Activated CD4-positive, CD25-positive, alpha-beta regulatory T cell treated with anti-CD3 and anti-CD28 coated beads, Interleukin-2, amount 50 U/mL, for 72 hours (primary cell): ENCODE data around the gene LRRC4B.
"Not testable (repeated sequence)": the region's sequence is repeated elsewhere in the genome, so short reads cannot be mapped to it uniquely, and the experiment has no call there.

Experiments used
- DNase-seq: peaks from one replicate; pipeline ENCODE4 v3.0.0; 2021

LRRC4B gene

DNA sequence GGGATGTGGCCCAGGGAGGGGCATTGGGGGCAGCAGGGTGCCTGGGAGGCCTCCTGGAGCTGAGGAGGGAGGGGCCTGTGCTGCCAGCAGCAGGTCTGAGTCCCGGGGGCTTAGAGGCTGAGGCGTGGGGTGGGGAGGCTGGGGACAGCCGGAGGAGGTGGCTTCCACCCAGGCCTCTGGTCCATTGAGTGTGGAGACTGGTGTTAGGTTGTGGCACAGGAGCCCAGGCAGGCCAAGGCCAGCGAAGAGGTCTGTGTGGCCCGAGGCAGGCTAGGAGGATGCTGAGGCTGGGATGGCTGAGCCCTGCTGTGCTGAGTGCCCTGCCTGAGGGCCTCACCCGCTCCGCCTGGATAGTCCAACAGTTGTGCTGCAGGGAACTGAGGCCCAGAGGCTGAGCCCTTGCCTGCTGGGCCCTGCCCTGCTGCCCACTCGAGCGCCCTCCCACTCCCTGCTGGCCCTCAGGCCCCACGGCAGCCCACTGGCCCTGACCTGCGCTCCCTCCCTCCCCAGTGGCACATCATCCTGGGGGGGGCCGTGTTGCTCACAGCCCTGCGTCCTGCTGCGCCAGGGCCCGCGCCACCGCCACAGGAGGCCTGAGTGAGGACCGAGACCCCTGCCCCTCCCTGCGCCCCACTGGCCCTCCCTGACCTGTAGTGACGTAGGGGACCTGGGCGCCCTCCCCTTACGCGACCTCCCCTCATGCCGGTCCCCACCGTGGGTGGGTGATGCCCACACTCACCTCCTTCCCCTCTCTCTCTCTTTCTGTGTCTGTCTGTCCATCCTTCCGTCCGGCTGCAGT, 86.7 kb downstream of the LRRC4B start:
- no peak for DNase-seq

DNA sequence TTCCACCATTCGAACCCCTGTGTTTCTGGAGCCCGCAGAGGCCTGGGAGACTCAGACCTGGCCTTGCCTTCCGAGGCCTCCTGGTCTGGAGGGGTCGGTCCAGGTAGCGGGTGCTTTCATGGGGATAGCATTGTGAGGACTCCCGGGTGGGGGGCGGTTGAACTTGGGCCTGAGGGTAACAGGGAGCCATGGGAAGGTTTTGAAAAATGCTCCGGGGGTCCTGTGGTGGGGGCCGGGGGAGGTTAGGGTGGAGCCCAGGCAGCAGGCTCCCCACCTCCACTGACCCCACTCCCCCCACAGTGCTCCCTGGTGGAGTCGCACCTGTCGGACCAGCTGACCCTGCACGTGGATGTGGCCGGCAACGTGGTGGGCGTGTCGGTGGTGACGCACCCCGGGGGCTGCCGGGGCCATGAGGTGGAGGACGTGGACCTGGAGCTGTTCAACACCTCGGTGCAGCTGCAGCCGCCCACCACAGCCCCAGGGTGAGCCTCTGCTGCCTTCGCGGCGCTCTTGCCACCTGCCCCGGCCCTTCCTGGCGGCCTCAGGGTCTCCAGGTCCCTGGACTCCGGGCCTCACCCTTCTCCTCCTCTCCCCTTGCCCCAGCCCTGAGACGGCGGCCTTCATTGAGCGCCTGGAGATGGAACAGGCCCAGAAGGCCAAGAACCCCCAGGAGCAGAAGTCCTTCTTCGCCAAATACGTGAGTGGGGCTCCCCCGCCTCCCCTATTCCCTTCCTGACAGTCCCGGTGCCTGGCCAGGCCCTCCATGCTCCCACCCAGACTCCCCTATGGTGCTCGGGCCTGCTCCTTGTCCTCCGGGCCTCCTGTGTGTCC, 87.7 kb downstream of the LRRC4B start:
- no peak for DNase-seq

GRCh38 chr19:50479761-50480251, 88.4 kb downstream of the LRRC4B start:
- DNase-seq = no peak

- no peak for DNase-seq
Observed at GRCh38 chr19:50478901-50479715, 89.1 kb downstream of the LRRC4B start.

- no peak for DNase-seq
Observed at GRCh38 chr19:50477751-50478515, 90.3 kb downstream of the LRRC4B start.

DNA sequence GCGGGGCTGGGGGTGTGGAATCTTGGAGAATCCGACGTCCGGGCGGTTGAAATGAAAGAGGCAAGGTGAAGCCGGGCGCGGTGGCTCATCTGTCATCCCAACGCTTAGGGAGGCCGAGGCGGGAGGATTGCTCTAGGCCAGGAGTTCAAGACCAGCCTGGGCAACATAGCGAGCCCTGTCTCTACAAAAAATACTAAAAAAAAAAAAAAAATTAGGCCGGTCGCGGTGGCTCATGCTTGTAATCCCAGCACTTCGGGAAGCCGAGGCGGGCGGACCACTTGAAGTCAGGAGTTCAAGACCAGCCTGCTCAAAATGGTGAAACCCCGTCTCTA, 91.4 kb downstream of the LRRC4B start:
- no peak for DNase-seq

DNA sequence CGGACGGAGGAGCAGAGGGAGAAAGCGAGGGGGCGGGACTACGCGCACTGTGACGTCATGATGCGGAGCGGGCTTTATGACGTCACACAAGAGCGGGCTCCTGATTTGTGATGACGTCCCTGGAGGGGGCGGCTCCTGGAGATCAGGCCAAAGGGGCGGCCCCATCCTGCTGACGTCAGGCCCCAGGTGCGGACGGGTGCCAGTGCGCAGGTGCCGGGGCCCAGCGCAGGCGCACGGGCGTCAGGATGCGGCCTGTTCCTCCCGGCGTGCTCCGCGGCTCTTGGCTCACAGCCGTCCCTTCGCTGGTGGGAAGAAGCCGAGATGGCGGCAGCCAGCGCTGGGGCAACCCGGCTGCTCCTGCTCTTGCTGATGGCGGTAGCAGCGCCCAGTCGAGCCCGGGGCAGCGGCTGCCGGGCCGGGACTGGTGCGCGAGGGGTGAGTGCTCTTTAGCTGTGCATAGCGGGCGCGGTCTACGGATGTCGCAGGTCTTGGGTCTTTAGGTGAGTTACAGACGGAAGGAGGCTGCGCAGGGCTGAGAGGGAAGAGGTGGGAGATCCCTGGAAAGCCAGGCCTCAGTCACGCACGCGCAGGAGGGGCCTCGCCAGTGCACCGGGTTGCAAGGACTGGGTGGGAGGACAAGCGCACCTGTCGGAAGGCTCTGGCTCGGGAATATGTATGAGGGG, 91.9 kb downstream of the LRRC4B start, which contains the start of the genes EMC10 and GARIN5A:
Gene EMC10, plus strand, starts transcription at position 284 of the 683 bp plus-strand sequence. Its CDS starts 38 bp downstream, at position 322.
Gene GARIN5A, minus strand, starts transcription at position 625 of the 683 bp plus-strand sequence. Its CDS starts 460 bp downstream, at position 165.
- DNase-seq = peak; percentile 93

GRCh38 chr19:50475736-50476223, 92.5 kb downstream of the LRRC4B start:
- DNase-seq = no peak

- DNase-seq = no peak
Observed at GRCh38 chr19:50475101-50475568, 93.1 kb downstream of the LRRC4B start.

GRCh38 chr19:50473336-50473735, 94.9 kb downstream of the LRRC4B start:
- DNase-seq = not testable (repeated sequence)

DNA sequence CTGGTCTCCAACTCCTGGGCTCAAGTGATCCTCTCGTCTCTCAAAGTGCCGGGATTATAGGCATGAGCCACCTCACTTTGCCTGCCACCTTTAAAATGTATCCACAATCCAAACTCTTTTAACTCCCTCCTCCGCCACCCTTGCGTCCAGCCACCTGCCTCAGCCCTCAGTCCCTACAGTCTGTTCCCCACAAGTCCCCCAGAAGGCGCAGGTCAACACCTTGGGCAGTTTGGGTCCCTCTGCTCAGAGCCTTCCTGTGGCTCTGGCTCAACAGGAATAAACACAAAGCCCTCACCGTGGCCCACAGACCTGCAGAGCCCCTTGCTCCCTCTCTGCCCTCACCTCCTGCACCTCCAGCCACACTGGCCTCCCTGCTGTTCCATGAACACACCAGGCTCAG, 99.4 kb downstream of the LRRC4B start:
- no peak for DNase-seq

GRCh38 chr19:50467566-50467965, 100.7 kb downstream of the LRRC4B start:
- no peak for DNase-seq
